Stimulated activated CD4-positive, alpha-beta T cell treated with anti-CD3 and anti-CD28 coated beads, TNF-alpha, amount 100 ng/mL, for 1 hour (primary cell): Measurements from ENCODE around the gene TAS2R16.
"Not testable (repeated sequence)": the region's sequence is repeated elsewhere in the genome, so short reads cannot be mapped to it uniquely, and the experiment has no call there.

ENCODE experiments used
- DNase-seq, 3 donors: peaks; one replicate each; pipeline ENCODE4 v3.0.0-alpha.2; 2020; ENCODE audit warnings: low read depth in 3 of 3, low spot score in 1 of 3

Gene TAS2R16

GRCh38 chr7:122974229-122974628 lies 21.3 kb downstream of the TAS2R16 start:
- no peak for DNase-seq

- no peak for DNase-seq
These were observed 23.4 kb downstream of the TAS2R16 start for GRCh38 chr7:122972056-122972455.

DNA sequence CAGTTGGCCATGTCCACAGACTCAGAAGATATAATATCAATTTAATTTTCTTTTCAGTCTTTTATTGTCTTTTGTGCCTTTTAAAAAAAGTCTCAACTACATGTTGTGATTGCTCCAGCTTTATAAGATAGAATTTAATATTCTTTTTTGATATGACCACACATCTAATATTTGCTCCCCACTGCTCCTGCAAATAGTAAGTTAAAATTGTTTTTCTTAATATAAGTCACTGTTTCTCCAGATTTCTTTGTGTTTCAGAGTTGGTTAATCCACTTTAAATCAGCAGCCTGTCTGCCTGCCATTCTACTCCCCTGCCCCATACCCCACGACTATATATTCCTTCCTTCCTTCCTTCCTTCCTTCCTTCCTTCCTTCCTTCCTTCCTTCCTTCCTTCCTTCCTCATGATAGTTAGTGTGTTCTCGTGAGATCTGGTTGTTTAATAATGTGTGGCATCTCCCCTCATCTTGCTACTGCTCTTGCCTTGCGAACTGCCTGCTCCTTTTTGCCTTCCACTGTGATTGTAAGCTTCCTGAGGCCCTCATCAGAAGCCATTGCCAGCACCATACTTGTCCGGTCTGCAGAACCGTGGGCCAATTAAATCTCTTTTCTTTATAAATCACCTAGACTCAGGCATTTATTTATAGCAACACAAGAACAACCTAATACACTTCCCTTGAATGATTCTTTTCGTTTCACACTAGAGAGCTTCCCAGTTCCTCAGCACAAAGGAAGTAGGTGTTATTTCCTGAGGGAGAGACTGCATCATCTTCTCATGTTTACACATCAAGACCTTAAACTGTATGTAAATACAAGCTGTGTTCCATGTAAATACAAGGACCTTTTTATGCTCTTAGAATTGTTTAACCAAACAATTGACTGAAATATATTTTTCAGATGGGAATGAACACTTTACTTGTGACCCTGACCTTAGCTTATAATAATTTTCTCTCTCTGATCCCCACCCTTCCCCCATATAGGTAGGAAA lies 24.5 kb downstream of the TAS2R16 start:
- DNase-seq, result no peak

DNA sequence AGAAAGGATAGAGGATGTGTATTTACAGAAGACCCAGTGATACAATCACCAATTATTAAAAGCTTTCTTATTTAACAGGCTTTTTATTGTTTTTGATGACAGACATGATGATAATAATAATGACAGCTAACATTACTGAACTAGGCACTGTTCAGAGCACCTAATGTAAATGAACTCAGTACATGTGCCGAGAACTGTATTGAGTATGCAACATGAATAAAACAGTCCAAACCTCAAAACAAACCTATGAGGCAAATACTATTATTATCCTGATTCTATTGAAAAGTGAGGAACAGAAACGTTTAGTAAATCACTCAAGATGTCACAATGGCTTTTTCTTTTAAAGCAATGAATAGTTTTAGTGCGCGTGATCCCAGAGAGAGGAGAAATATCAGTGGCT lies 27.1 kb downstream of the TAS2R16 start:
- DNase-seq, result no peak

GRCh38 chr7:122965306-122965705 lies 30.2 kb downstream of the TAS2R16 start:
- no peak for DNase-seq

- DNase-seq, result not testable (repeated sequence)
These were observed 41.8 kb downstream of the TAS2R16 start for GRCh38 chr7:122953678-122954077.

- DNase-seq, result no peak
These were observed 44.5 kb downstream of the TAS2R16 start for GRCh38 chr7:122951006-122951405.

DNA sequence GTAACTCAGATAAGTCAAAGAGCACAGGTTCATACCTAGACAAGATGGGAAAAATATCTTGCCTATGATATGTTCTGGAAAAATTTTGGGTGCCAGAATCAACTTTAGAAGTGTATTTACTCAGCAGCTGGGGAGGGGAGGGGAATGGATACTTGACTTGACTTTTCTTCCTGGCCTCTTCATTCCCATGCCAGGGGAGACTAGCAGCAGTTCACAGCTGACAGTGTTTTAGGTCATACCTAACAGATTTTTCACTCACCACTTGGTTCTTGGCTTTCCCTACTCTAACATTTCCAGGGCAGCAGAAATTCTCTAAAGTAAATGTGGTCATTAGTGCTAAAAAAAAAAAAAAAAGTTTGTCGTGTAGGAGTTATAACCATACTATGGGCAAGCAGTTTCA lies 46.3 kb downstream of the TAS2R16 start:
- DNase-seq, result no peak
